Heart left ventricle (tissue), 16 donors: ENCODE results near the gene KCNC3. TPM values are rescaled to one million over a fixed set of nuclear protein-coding genes. Genes with fewer than 3 reads are reported as not detected.
"Not testable (repeated sequence)": the region's sequence is repeated elsewhere in the genome, so short reads cannot be mapped to it uniquely, and the experiment has no call there.

Experiments
- ATAC-seq, 4 donors: fragments of 200-7000 bp; cut with Tn5 transposase; one replicate each; pipeline ENCODE4 v1.9.1; 2020 to 2022; ENCODE audit warnings: moderate library complexity in 4 of 4, mild to moderate bottlenecking in 3 of 4, moderate number of reproducible peaks in 1 of 4
- DNase-seq, 5 donors: peaks; one replicate each; pipeline ENCODE4 v3.0.0-alpha.2; 2020
- H3K27ac ChIP-seq, 12 donors: fragments of 200-600 bp; sonication (generic) in 4 of 12; one replicate each; pipeline versions ENCODE4 v1.5.0 to v1.8.0; 2016 to 2022; ENCODE audit warnings: mild to moderate bottlenecking in 2 of 12
- H3K27me3 ChIP-seq, 9 donors: fragments of 200-600 bp; sonication (generic) in 2 of 9; one replicate each; pipeline versions ENCODE4 v1.5.1 to v1.8.0; 2016 to 2022; ENCODE audit warnings: mild to moderate bottlenecking in 3 of 9
- H3K36me3 ChIP-seq, 9 donors: fragments of 200-600 bp; sonication (generic) in 2 of 9; one replicate each; pipeline versions ENCODE4 v1.5.0 to v1.8.0; 2018 to 2022; ENCODE audit warnings: mild to moderate bottlenecking in 2 of 9
- H3K4me1 ChIP-seq, 12 donors: fragments of 200-600 bp; sonication (generic) in 4 of 12; one replicate each; pipeline versions ENCODE4 v1.5.0 to v1.8.0; 2016 to 2022; ENCODE audit warnings: mild to moderate bottlenecking in 3 of 12
- H3K4me3 ChIP-seq, 12 donors: fragments of 200-600 bp; sonication (generic) in 4 of 12; one replicate each; pipeline versions ENCODE4 v1.5.0 to v1.8.0; 2017 to 2022; ENCODE audit warnings: mild to moderate bottlenecking in 9 of 12, moderate library complexity in 4 of 12
- H3K9me3 ChIP-seq, 12 donors: fragments of 200-600 bp; sonication (generic) in 4 of 12; one replicate each; pipeline versions ENCODE4 v1.5.0 to v1.8.0; 2016 to 2022; ENCODE audit warnings: mild to moderate bottlenecking in 1 of 12
- POLR2A ChIP-seq, 2 donors: fragments of 450-650 bp; IDR thresholded peaks; one replicate each; pipeline ENCODE4 v1.6.1; 2017; ENCODE audit warnings: antibody characterized with exemption in 2 of 2, mild to moderate bottlenecking in 2 of 2, moderate library complexity in 2 of 2
- WGBS, 4 donors: extraction: QIAGEN DNeasy Blood & Tissue Kit in 2 of 4; methylation state at CpG; one replicate each; pipeline versions ENCODE4 v1.1.5 to v1.1.7; 2013 to 2018; 5-methylcytosine and 5-hydroxymethylcytosine counted together
- intact Hi-C, 10 donors: fragments of 100-400 bp; cut with DNase I; formaldehyde crosslinking; loops; one replicate each; pipeline versions ENCODE4 v1.11.1 to v1.14.2; 2022
- polyA plus RNA-seq, 2 donors: library from polyadenylated mRNA; stranded (reverse); fragments of 200-250 nt; gene quantifications; one replicate each; pipeline ENCODE4 v1.2.3, GENCODE V29; 2013
- total RNA-seq, 9 donors: library from RNA; depleted of rRNA in 2 of 9; stranded (reverse); fragments of >200 nt in 2 of 9; fragmentation: NEBNext Ultra II Directional in 3 of 9; extraction: Animal tissue kit (Norgen Biotek cat#: 25700) in 3 of 9; gene quantifications; one replicate each; pipeline versions ENCODE4 v1.1.0 to v1.2.4, GENCODE V29; 2016 to 2023
- TF ChIP-seq, protein P1 (sequence below), 12 donors: fragments of 200-600 bp; sonication (generic) in 4 of 12; IDR thresholded peaks; one replicate each; pipeline versions ENCODE4 v1.5.0 to v1.8.0; 2018 to 2022; ENCODE audit warnings: antibody characterized with exemption in 12 of 12, mild to moderate bottlenecking in 5 of 12
- donor health status: ischemic (EF 13 %, LVEDD 7.1; RV severe dilation, severe dysfunction).
- donor health status: healthy with polysubstance abuse.
- donor health status: DM: no; HTN: yes; CAD: no.
- donor health status: DM: no; HTN: no; CAD: no.
- donor health status: ischemic (EF 25% LVEDD 6.9; RV normal size, moderate dysfunction).
- donor health status: ischemic (EF 25% LVEDD 5.7; RV mildly dilated, moderate dysfunction).
- donor health status: healthy.
- donor health status: DM: yes; HTN: yes; CAD: no.
- donor health status: ischemic (EF 35%, LVEDD 5.7; RV mildly dilated, moderate dysfunction).
- donor health status: nonischemic (EF 11% LVEDD 7.7; RV severe dilation, severe dysfunction).
- donor health status: DM: yes; HTN: yes; CAD: no.
- donor health status: PGD.
- donor health status: ischemic (EF 29% LVEDD 5.4; RV normal size, mild dysfunction).
- donor health status: nonischemic (EF 23%, LVEDD 6.1; RV moderate dilation, normal function).

KCNC3 gene
- total and polyA plus RNA-seq, 11 donors: 0.87 to 4.4 (median 2.5) TPM

GRCh38 chr19:50331994-50332243 lies 2.7 kb upstream of the KCNC3 start:
- Histone ChIP-seq H3K36me3 (no peaks in the 10 kb centered on the region), H3K9me3 (no peaks in the 10 kb centered on the region), H3K4me1 (peaks cover 0 to 49% (median 17%) of the 10 kb centered on the region in 12 donors), H3K27me3 (peaks cover 2 to 64% (median 26%) of the 10 kb centered on the region in 9 donors), H3K4me3 (peak overlapping the region in 7 of 12 donors; percentile 18 to 69 (median 54)), H3K27ac (peak overlapping the region in 10 of 12 donors; percentile 51 to 92 (median 69))
- WGBS, 4 donors: 14 to 36% (median 24%) methylated on average over 2 of the region's 2 CpGs
- DNase-seq: no peak
- no peak for ATAC-seq
- intact Hi-C loops: no loop called here
- no peak for TF ChIP-seq POLR2A (IDR thresholded peaks at IDR 0.05)
- TF ChIP-seq, protein P1, sequence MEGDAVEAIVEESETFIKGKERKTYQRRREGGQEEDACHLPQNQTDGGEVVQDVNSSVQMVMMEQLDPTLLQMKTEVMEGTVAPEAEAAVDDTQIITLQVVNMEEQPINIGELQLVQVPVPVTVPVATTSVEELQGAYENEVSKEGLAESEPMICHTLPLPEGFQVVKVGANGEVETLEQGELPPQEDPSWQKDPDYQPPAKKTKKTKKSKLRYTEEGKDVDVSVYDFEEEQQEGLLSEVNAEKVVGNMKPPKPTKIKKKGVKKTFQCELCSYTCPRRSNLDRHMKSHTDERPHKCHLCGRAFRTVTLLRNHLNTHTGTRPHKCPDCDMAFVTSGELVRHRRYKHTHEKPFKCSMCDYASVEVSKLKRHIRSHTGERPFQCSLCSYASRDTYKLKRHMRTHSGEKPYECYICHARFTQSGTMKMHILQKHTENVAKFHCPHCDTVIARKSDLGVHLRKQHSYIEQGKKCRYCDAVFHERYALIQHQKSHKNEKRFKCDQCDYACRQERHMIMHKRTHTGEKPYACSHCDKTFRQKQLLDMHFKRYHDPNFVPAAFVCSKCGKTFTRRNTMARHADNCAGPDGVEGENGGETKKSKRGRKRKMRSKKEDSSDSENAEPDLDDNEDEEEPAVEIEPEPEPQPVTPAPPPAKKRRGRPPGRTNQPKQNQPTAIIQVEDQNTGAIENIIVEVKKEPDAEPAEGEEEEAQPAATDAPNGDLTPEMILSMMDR (IDR thresholded peaks at IDR 0.05): no peak

GRCh38 chr19:50331221-50331993 lies 2.2 kb upstream of the KCNC3 start:
- no peaks in the 10 kb centered on the region for H3K9me3 ChIP-seq
- peaks cover 0 to 53% (median 17%) of the 10 kb centered on the region in 12 donors for H3K4me1 ChIP-seq
- peak overlapping the region in 8 of 12 donors; percentile 30 to 92 (median 68) for H3K27ac ChIP-seq
- intact Hi-C loops: no loop called here
- ATAC-seq (no peak), DNase-seq (peak in 1 of 5 donors; percentile 31)
- H3K27me3 ChIP-seq: peaks cover 2 to 69% (median 26%) of the 10 kb centered on the region in 9 donors
- H3K4me3 ChIP-seq: peak overlapping the region; percentile 14 to 69 (median 48)
- WGBS, 4 donors: 23 to 30% (median 27%) methylated on average over 10 of the region's 10 CpGs
- H3K36me3 ChIP-seq: no peaks in the 10 kb centered on the region
- TF ChIP-seq POLR2A (IDR thresholded peaks at IDR 0.05): no peak
- TF ChIP-seq, protein P1 (IDR thresholded peaks at IDR 0.05): no peak

GRCh38 chr19:50330365-50331078 lies 1.3 kb upstream of the KCNC3 start:
- DNase-seq: peak; percentile 84 to 93 (median 89)
- H3K27me3 ChIP-seq: peaks cover 2 to 75% (median 26%) of the 10 kb centered on the region in 9 donors
- WGBS, 4 donors: 1 to 2% (median 2%) methylated on average over 38 to 48 of the region's 48 CpGs

GRCh38 chr19:50329926-50330294 lies 733 bp upstream of the KCNC3 start:
- H3K36me3 ChIP-seq, ATAC-seq, H3K9me3 ChIP-seq: not testable (repeated sequence)
- H3K4me3 ChIP-seq: peak overlapping the region in 10 of 12 donors; percentile 22 to 58 (median 50)
- 15 to 18% (median 16%) methylated on average over 18 of the region's 18 CpGs for WGBS, 4 donors
- H3K27me3 ChIP-seq: peaks cover 2 to 75% (median 26%) of the 10 kb centered on the region in 9 donors
- DNase-seq: peak in 1 of 5 donors; percentile 26
- intact Hi-C loops: loop anchor here in 1 of 10 donors (5.0 to 10.0 kb wide), 2 partner anchors 163 to 185 kb away; no protein-coding TSS in a partner anchor
- H3K4me1 ChIP-seq: peaks cover 0 to 61% (median 24%) of the 10 kb centered on the region in 12 donors
- peak overlapping the region in 11 of 12 donors; percentile 49 to 92 (median 68) for H3K27ac ChIP-seq

More at GRCh38 chr19:50330365-50331078, 1.3 kb upstream of the KCNC3 start:
- H3K36me3 ChIP-seq: no peaks in the 10 kb centered on the region
- intact Hi-C loops: no loop called here
- peak overlapping the region; percentile 14 to 58 (median 48) for H3K4me3 ChIP-seq
- peak overlapping the region in 10 of 12 donors; percentile 24 to 92 (median 66) for H3K27ac ChIP-seq
- peak in 1 of 2 donors; percentile 34 for TF ChIP-seq POLR2A (IDR thresholded peaks at IDR 0.05)
- TF ChIP-seq, protein P1 (IDR thresholded peaks at IDR 0.05): no peak
- no peaks in the 10 kb centered on the region for H3K9me3 ChIP-seq
- peak; percentile 41 to 59 (median 54) for ATAC-seq
- H3K4me1 ChIP-seq: peaks cover 0 to 61% (median 24%) of the 10 kb centered on the region in 12 donors
